NCI-H1417 (cell line): ENCODE results near the gene SCARF2.
"Not testable (repeated sequence)": the region's sequence is repeated elsewhere in the genome, so short reads cannot be mapped to it uniquely, and the experiment has no call there.

Source experiments
- DNase-seq, 3 experiments: peaks; one replicate each; lab custom pipeline; 2025; lab: John Stamatoyannopoulos, UW

Gene SCARF2

DNA sequence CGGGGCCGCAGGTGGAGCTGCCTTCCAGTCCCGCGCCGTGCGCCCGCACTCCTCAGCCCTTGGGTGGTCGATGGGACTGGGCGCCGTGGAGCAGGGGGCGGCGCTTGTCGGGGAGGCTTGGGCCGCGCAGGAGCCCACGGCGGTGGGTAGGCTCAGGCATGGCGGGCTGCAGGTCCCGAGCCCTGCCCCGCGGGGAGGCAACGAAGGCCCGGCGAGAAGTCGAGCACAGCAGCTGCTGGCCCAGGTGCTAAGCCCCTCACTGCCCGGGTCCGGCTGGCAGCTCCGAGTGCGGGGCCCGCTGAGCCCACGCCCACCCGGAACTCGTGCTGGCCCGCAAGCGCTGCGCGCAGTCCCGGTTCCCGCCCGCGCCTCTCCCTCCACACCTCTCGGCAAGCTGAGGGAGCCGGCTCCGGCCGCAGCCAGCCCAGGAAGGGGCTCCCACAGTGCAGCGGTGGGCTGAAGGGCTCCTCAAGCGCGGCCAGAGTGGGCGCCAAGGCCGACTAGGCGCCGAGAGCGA lies 45.2 kb downstream of the SCARF2 start:
- DNase-seq: not testable (repeated sequence)

DNA sequence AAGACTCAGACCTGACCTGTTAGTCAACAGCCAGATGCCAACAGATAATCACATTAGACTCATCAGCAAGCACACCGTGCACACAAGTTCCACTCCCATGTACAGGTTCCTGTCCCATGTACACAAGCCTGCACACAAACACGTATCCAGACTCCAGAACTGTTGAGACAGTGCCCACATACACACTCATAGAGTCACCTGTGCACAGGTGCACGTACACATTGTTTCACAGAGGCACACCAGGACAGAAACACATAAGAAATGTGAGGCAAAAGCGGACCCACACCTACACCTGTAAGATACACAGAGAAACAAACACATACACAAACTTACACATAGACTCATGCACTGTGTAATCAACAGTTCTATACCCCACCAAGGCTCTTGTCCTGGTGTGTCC lies 46.4 kb downstream of the SCARF2 start:
- DNase-seq: no peak

DNA sequence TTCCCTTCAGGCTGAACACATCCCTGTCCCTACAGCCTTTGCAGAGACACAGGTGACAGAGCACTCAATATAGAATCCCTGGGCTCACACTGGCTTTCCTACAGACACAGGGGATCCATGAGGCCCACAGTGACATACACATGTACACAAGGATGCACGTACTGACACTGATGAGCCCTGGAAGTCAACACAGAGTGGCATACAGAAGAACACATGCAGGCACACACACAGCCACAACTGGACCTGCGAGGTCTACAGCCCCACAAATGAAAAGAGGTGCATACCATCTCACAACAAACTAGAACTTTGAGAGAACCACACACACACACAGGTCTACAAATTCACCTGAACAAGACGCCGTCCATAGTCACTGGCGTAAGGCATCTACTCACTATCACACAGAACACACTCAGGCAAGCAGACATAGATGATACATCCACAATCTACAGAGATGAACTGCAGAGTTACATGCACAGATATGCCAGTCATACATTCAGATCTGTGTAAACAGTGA lies 47.2 kb downstream of the SCARF2 start:
- no peak for DNase-seq

DNA sequence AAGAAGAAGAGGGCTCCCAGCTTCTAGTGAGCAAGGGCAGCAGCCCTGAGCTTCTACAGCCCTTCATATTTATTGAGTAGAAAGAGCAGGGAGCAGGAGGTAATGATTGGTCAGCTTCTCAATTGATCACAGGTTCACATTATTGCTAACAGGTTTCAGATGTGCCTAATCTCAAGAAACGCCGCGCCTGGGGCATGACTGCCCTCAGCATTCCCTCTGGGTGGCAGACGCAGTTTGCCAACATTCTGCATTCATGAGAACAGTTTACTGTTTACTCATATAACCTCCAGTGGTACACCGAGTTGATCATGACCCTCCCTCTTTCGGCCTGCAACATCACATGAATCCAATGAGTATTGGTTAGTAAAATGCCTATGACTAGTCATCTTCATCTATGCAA lies 48.3 kb downstream of the SCARF2 start:
- DNase-seq: no peak

DNA sequence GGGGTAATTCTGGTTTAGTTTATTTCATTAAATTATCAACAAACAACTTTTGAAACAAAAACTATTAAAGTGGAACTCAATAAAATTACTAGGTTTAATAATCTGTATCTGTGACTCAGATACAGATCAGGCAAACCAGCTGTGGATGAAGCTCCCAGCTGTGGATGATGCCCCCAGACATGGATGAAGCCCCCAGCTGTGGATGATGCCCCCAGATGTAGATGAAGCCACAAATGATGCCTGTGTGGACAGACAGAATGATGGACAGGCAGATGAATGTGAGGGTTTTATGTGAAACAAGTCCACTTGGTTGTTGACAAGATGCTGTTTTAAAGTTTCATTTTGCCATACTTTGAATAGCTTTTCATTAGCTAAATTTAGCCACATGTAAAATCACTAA lies 49.4 kb downstream of the SCARF2 start:
- no peak for DNase-seq

DNA sequence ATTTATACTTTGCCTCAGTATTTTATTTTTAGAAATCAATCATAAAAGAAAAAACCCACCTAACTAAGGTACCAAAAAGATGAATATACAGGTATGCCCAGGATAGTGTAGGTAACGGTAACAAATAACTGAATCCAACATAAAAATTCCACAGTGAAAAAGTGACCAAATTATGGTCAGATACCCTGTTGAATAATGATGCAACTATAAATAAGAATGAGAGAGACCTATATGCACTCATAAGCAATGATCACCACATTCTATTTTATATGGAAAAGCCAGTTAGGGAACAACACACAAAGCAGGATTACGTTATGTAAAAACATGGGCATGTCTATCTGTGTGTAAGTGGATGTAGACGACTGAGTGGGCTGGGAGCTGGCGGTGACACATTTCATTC lies 50.7 kb downstream of the SCARF2 start:
- DNase-seq: no peak

DNA sequence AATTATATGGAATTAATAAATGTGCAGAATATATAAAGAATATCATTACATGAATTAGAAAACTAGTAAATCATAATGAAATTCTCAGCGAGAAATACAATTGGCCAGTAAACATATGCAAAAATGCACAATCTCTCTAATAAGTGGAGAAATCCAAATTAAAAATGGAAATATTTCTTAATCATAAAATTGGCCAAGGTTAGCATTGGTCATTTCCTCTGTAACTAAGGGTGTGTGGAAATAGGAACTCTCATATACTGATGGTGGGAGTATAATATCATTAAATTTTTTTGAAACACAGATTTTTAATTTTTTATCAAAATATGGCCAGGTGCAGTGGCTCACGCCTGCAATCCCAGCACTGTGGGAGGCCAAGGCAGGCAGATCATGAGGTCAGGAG lies 51.3 kb downstream of the SCARF2 start:
- no peak for DNase-seq

DNA sequence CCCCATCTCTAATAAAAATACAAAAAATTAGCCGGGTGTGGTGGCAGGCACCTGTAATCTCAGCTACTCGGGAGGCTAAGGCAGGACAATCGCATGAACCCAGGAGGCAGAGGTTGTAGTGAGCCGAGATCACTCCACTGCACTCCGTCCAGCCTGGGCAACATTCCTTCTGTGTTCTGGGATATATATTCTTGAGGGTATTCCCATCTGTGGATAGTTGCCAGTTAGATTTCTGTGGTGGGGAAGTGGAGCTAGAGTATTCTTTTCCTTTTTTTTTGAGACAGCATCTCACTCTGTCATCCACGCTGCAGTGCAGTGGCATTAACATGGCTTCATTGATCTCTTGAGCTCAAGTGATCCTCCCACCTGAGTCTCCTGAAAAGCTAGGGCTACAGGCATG lies 52.8 kb downstream of the SCARF2 start:
- DNase-seq: no peak

DNA sequence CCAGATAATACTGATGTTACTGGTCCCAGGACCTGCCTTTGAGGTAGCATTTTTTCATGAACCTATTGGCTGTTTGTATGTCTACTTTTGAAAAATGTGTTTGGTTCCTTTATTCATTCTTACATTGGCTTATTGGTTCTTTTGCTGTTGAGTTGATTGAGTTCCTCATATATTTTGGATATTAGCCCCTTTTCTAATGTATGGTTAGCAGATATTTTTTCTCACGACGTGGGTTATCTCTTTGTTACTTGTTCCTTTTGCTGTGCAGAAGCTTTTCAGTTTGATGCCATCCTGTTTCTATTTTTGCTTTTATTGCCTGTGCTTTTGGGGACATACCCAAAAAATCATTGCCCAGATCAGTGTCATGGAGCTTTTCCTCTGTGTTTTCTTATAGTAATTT lies 53.5 kb downstream of the SCARF2 start:
- no peak for DNase-seq

DNA sequence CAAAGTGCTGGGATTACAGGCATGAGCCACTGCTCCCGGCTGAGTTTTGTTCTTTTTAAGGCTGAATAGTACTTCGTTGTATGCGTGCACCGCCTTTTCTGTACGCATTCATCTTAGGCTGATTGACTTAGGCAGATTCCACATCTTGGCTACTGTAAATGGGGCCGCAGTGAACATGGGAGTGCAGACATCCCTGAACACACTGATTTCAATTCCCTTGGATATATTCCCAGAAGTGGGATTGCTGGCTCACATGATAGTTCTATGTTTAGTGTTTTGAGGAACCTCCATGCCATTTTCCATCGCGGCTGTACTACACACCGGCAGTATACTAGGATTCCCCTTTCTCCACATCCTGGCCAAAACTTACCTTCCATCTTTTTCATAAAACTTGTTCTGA lies 54.1 kb downstream of the SCARF2 start:
- DNase-seq: no peak

DNA sequence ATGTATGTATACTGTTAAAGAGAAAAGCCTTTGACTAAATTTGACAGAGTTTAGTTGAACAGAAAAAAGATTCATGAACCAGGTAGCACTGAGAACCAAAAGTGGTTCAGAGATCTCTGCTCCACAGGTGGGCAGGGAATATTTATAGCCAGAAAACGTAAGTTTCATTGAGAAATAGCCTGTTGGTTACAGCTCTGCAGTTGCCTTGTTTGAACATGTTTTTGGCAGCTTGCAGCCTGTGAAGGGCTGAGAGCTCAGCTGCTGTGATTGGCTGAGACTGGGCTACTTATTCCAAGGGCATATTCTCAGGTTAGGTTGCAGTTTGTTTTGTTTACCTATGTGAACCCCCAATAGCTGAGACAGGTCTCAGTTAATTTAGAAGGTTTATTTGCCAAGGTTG lies 57.1 kb downstream of the SCARF2 start:
- DNase-seq: no peak

DNA sequence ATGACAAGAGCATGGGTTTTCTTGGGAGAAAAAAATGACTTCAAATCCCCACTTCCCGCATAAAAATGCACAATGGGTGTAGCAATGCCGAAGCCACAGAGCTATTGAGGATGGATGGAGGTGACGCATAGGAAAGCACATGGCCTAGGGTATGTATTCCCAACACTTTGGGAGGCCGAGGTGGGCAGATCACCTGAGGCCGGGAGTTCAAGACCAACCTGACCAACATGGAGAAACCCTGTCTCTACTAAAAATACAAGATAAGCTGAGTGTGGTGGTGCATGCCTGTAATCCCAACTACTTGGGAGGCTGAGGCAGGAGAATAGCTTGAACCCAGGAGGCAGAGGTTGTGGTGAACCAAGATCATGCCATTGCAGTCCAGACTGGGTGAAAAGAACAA lies 58.9 kb downstream of the SCARF2 start:
- not testable (repeated sequence) for DNase-seq

DNA sequence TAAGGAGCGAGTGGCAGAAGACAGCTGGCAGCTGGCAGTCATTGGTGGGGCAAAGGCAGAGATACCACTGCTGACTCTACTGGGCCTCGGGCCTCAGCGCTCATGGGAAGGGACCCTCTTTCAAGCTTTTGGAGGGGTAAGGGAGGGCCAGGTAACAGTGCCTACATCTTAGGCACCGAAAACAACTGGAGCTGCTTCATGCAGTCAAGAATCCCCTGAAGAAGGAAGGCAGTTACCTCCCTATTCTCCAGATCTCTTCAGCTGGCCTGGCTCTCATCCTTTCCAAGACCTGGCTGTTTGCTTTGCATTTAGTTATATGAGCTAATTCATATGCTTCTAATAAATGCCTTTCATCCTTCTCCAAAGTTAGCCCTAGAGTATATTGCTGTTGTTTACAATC lies 59.5 kb downstream of the SCARF2 start:
- DNase-seq: no peak

DNA sequence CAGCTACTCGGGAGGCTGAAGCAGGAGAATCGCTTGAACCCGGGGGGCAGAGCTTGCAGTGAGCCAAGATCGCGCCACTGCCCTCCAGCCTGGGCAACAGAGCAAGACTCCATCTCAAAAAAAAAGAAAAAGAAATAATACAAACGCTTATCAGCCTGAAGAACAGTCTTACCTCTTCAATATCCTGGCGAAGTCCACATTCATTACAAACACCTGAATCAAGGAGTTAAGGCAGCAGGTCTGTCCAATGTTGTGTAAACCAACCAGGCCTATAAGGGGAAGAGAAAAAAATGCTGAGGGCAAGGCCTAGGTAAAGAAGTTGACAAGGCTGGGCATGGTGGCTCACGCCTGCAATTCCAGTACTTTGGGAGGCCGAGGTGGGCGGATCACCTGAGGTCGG lies 60.6 kb downstream of the SCARF2 start:
- not testable (repeated sequence) for DNase-seq

DNA sequence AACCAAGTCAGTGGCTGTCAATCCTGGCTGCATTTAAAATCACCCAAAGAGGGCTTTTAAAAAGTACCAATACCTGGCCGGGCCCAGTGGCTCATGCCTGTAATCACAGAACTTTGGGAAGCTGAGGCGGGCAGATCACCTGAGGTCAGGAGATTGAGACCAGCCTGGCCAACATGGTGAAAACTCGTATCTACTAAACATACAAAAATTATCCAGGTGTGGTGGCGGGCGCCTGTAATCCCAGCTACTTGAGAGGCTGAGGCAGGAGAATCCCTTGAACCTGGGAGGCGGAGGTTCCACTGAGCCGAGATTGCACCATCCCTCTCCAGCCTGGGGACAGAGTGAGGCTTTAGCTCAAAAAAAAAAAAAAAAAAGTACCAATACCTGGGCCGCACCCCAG lies 61.3 kb downstream of the SCARF2 start:
- not testable (repeated sequence) for DNase-seq
